ENCODE measurements around the gene NKAPD1.

Gene NKAPD1

DNA sequence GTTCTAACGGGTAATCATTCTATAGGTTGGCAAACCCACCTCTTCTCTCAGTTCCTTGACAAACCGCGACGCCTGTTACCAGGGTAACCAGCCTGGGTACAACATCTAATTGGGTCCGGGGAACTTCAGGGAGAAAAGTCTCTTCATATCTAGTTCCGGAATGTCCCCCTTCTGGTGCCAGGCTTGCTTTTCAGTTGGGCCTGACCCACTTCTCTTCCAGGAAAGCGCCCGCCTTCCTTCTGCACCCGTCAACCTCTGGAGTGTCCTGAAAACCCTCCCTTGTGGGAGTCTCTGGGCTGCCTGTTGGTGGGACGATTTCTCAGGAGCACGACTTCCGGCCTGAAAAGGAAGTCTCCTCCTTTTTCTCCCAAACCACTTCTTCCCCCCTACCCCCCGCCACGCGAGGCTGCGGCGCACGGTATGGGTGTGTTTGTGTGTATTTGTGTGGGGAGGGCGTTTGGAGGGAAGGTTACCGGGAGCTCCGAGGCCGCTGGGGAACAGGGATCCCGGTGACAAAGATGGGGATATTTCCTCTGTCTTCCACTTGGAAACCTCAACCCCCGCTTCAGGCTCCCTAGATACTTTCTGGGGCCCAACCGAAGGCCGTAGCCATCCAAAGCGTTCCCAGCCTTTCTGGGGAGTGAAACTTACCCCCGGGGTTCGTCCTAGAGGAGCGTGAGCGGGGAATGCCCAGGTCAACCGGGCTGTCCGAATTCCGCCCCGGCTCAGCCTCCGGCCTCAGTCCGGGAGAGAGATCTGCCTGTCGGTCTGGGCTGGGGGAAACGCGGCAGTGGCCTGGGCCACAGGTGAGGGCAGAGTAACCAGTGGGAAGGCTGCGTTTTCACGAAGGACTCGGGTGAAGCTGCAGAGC lies at the start of gene NKAPD1, which contains the start of gene PIH1D2:
NKAPD1 (plus strand) TSS at position 359 of the 871 bp plus-strand sequence. CDS start 1,276 bp downstream, outside the sequence.
PIH1D2 (minus strand) TSS at position 77 of the 871 bp plus-strand sequence. CDS start 843 bp downstream, outside the sequence.
- no peak for TF ChIP-seq CTCF (IDR thresholded peaks at IDR 0.05)

- no peak for TF ChIP-seq CTCF (IDR thresholded peaks at IDR 0.05)
These were observed 49.1 kb upstream of the NKAPD1 start, which contains the start of gene DLAT for GRCh38 chr11:112024773-112025678. Gene DLAT, plus strand, starts transcription at chr11:112025408. Its CDS starts 65 bp downstream, at chr11:112025473.

- no peak for TF ChIP-seq CTCF (IDR thresholded peaks at IDR 0.05)
These were observed 48.4 kb upstream of the NKAPD1 start for GRCh38 chr11:112025707-112026106.

DNA sequence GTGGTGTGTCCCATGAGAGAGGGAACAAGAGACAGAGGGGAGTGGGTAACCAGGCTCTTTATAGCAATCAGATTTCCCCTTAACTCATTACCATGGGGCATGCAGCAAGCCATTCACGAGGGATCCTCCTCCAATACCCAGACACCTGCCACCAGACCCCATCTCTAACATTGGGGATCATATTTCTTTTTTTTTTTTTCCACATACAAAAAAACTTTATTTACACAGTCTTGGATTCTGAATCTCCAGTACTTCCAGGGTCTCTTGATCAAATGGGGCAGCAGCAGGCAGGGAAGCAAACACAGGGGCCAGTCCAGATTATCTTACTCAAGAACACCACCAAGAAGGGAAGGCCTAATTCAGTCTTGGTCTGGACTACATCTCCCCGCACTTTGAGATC lies 44.6 kb upstream of the NKAPD1 start:
- TF ChIP-seq CTCF (IDR thresholded peaks at IDR 0.05), result no peak

- TF ChIP-seq CTCF (IDR thresholded peaks at IDR 0.05), result no peak
These were observed 40.2 kb upstream of the NKAPD1 start for GRCh38 chr11:112033902-112034301.

- no peak for TF ChIP-seq CTCF (IDR thresholded peaks at IDR 0.05)
These were observed 36.6 kb upstream of the NKAPD1 start for GRCh38 chr11:112037527-112037926.

DNA sequence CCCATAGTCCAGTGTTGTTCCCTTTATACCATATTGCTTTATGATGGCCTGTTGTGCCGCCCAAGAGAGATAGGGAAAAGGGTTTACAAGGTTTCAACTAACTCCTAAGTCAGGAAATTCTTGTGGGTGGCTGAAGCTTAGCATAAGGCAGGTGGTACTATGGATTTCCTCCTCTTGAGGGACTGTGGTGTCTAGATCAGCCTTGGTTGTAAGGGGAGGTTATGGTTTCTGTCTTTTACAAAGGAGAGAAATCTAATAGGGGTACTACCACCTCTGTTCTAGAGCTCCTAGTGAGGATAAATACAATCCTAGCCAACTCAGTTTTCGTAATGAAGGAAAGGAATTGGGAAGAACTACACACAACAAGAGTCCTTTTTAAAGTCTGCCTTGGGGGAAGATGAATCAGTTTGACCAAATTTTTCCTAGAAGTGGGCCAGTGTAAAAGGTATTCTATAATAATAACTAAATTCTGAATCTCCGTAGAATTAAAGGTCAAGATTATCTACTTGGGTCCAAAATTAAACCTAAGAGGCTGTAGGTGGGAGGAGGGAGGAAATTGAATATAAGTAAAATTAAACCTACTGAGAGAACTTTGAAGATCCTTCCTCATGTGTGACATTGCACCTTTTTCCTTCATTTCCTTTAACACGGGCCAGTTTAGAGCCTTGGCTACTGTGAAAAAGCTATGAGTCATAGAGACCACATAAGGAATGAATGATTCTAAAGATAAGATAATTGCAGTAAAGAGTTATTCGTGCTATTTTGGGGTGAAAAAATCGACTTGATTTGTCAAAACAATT lies 31.7 kb upstream of the NKAPD1 start:
- TF ChIP-seq CTCF (IDR thresholded peaks at IDR 0.05), result no peak

All from LNCAP (cell line).